Skeletal muscle tissue (tissue), 4 donors: Measurements from ENCODE around the gene KBTBD7. TPM values are rescaled to one million over a fixed set of nuclear protein-coding genes. Genes with fewer than 3 reads are reported as not detected.

ENCODE experiments used
- H3K27ac ChIP-seq: one replicate; pipeline ENCODE4 v1.7.0; 2013; ENCODE audit warnings: mild to moderate bottlenecking, low read depth, low read length, inconsistent platforms
- H3K27me3 ChIP-seq, 3 donors: one replicate each; pipeline ENCODE4 v1.7.0; 2013; ENCODE audit warnings: low read length in 3 of 3; ENCODE audit not compliant: control insufficient read depth in 3 of 3, insufficient read depth in 3 of 3
- H3K36me3 ChIP-seq, 3 donors: one replicate each; pipeline ENCODE4 v1.7.0; 2013; ENCODE audit warnings: low read length in 3 of 3; ENCODE audit not compliant: control insufficient read depth in 3 of 3, insufficient read depth in 3 of 3
- H3K4me1 ChIP-seq, 3 donors: one replicate each; pipeline ENCODE4 v1.7.0; 2013; ENCODE audit warnings: low read length in 3 of 3, mild to moderate bottlenecking in 3 of 3; ENCODE audit not compliant: control insufficient read depth in 3 of 3, insufficient read depth in 3 of 3
- H3K4me3 ChIP-seq, 3 donors: one replicate each; pipeline ENCODE4 v1.7.0; 2013; ENCODE audit warnings: low read length in 3 of 3
- H3K9ac ChIP-seq, 3 donors: one replicate each; pipeline ENCODE4 v1.7.0; 2013; ENCODE audit warnings: low read length in 3 of 3, mild to moderate bottlenecking in 3 of 3, moderate library complexity in 2 of 3, low read depth in 1 of 3
- H3K9me3 ChIP-seq, 3 donors: one replicate each; pipeline ENCODE4 v1.7.0; 2013; ENCODE audit warnings: low read length in 3 of 3; ENCODE audit not compliant: control insufficient read depth in 3 of 3
- total RNA-seq: library from RNA; depleted of rRNA; stranded (reverse); fragments of >200 nt; gene quantifications from one replicate; pipeline ENCODE4 v1.2.3, GENCODE V29; 2014
- donor health status: Osteomylitis.

The KBTBD7 gene
- total RNA-seq, 1 donor from 2014 or later = 13.6 TPM

DNA sequence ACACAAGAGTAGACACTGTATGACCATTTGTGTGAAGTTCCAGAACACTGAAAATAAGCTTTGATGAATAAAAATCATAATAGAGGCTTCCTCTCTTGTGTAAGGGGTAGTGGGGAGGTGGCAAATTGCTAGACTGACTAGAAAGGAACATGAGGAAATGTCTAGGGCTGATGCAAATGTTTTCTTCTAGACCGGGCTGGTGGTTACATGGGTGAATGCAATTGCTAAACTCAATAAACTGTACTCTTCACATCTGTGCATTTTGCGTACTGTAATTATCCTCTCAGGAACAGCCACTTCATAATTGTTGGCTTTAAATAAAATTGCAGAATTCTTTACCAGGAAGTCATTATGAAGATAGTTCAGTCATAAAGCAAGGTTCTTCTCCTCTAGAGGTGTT, 5.2 kb upstream of the KBTBD7 start:
- H3K4me1 ChIP-seq = no peaks in the 10 kb centered on the region
- no peaks in the 10 kb centered on the region for H3K9me3 ChIP-seq
- H3K4me3 ChIP-seq = no peak overlapping the region
- no peaks in the 10 kb centered on the region for H3K27me3 ChIP-seq
- H3K27ac ChIP-seq = no peak overlapping the region
- H3K9ac ChIP-seq = no peak overlapping the region
- H3K36me3 ChIP-seq = no peaks in the 10 kb centered on the region

DNA sequence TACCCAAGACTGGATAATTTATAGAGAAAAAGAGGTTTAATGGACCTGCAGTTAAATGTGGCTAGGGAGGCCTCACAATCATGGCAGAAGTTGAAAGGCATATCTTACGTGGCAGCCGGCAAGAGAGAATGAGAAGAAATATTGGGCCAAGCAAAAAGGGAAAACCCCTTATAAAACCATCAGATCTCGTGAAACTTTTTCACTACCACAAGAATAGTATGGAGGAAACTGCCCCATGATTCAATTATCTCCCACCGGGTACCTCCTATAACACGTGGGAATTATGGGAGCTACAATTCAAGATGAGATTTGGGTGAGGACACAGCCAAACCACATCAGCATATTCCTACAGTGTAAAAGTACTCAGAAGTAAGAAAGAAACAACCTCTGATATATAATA, 4.7 kb upstream of the KBTBD7 start:
- Histone ChIP-seq H3K9ac (no peak overlapping the region), H3K4me1 (peaks cover 0 to 2% (median 0%) of the 10 kb centered on the region in 3 donors), H3K4me3 (no peak overlapping the region), H3K27me3 (no peaks in the 10 kb centered on the region), H3K9me3 (no peaks in the 10 kb centered on the region), H3K36me3 (no peaks in the 10 kb centered on the region), H3K27ac (no peak overlapping the region)

DNA sequence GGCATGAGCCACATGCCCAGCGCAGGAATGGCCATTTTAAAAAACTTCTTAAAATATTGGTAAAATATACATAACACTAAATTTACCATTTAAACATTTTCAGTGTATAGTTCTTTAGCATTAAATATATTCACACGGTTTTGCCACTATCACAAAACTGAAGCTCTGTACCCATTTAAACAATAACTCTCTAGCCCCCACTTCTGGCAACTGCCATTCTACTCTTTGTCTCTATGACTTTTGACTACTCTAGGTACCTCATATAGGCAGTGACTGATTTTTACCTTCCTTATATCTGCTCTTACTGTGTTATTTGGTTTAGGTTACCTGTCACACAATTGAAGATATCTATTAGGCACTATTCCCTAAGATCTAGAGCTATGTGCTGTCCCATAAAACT, 2.3 kb upstream of the KBTBD7 start:
- H3K36me3 ChIP-seq = peaks cover 0 to 5% (median 0%) of the 10 kb centered on the region in 3 donors
- no peaks in the 10 kb centered on the region for H3K9me3 ChIP-seq
- H3K27ac ChIP-seq = no peak overlapping the region
- no peak overlapping the region for H3K4me3 ChIP-seq
- H3K4me1 ChIP-seq = peaks cover 14 to 25% (median 15%) of the 10 kb centered on the region in 3 donors
- no peak overlapping the region for H3K9ac ChIP-seq
- no peaks in the 10 kb centered on the region for H3K27me3 ChIP-seq

DNA sequence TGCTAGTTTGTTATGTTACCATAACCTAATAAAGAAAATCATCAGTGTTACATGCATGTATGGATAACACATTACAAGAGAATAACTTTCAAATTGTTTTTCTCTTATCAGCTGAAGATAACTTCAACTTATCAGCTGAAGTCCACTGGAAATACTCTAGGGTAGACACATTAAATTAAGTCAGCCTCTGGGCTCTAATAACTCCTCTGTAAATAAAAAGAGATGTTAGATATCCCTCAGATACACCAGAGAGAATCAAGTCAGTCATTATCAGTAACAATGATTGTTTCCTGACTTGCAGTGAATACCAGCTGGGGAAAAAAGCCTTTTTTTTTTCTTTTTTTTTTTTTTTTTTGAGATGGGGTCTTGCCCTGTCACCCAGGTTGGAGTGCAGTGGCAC, 1.6 kb upstream of the KBTBD7 start:
- Histone ChIP-seq H3K36me3 (peaks cover 0 to 5% (median 0%) of the 10 kb centered on the region in 3 donors), H3K9ac (no peak overlapping the region), H3K4me1 (peaks cover 14 to 25% (median 17%) of the 10 kb centered on the region in 3 donors), H3K27me3 (no peaks in the 10 kb centered on the region), H3K27ac (no peak overlapping the region), H3K9me3 (no peaks in the 10 kb centered on the region), H3K4me3 (no peak overlapping the region)

DNA sequence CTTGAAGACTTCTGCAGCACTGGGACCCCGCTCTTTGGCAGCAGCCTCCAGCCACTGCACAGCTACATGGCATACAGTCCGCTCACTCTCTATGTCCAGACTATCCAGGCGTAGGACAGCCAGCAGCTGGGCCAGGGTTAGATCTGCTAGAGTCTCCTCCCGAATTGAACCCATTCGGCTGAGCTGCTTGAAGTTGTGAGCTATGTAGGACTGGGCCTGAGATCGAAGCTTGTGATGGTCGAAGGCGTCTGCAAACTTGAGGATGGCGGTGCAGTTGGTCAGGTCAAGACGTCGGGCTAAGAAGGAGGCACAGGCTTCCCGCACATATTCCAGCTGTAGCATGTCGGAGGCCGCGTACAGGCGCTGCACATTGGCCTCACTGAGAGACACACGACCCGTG, 900 bp downstream of the KBTBD7 start:
- Histone ChIP-seq H3K9me3 (no peaks in the 10 kb centered on the region), H3K27ac (no peak overlapping the region), H3K36me3 (peaks cover 0 to 5% (median 0%) of the 10 kb centered on the region in 3 donors), H3K4me3 (peak overlapping the region; percentile 89 to 93 (median 92)), H3K9ac (peak overlapping the region in 2 of 3 donors; percentile 88 to 91), H3K27me3 (no peaks in the 10 kb centered on the region), H3K4me1 (peaks cover 14 to 25% (median 22%) of the 10 kb centered on the region in 3 donors)

DNA sequence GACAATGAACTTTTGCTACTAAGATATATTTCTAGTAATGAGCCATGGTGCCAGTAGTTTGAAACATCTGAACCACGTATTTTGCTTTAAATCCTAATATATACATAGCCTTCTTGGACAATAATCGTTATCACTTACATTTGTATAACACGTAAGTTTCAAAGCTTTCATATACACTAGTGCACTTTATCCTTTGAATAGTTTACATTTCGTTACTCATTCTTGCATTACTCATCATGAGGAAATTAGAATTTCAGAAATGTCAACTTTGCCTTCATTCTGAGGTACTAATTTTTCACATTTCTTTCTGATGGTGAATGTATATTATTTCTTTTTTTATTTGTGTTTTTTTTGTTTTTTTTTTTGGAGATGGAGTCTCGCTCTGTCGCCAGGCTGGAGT, 5.8 kb downstream of the KBTBD7 start:
- no peak overlapping the region for H3K4me3 ChIP-seq
- no peaks in the 10 kb centered on the region for H3K27me3 ChIP-seq
- H3K9me3 ChIP-seq = no peaks in the 10 kb centered on the region
- H3K4me1 ChIP-seq = peaks cover 14 to 22% (median 18%) of the 10 kb centered on the region in 3 donors
- H3K27ac ChIP-seq = no peak overlapping the region
- peaks cover 0 to 5% (median 0%) of the 10 kb centered on the region in 3 donors for H3K36me3 ChIP-seq
- no peak overlapping the region for H3K9ac ChIP-seq

DNA sequence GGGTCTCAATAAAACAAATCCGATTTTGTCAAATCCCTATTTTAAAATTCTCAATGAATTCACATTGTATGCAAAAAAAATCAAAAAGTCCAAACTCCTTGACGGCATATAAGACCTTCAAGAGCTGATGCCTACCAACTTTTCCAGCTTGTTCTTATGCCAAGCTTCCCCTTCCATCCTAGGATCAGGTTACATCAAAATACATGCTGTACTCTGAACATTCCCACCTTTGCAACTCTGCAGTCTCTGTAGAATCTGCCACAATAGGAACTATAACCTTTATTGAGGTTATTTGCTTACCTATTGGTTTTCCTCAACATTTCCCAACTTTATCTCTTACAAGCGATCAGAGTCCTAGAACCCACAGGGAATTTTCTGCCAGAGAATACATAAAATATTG, 7.9 kb downstream of the KBTBD7 start:
- Histone ChIP-seq H3K4me3 (no peak overlapping the region), H3K27me3 (no peaks in the 10 kb centered on the region), H3K4me1 (peaks cover 0 to 7% (median 0%) of the 10 kb centered on the region in 3 donors), H3K27ac (no peak overlapping the region), H3K9me3 (no peaks in the 10 kb centered on the region), H3K36me3 (no peaks in the 10 kb centered on the region), H3K9ac (no peak overlapping the region)

DNA sequence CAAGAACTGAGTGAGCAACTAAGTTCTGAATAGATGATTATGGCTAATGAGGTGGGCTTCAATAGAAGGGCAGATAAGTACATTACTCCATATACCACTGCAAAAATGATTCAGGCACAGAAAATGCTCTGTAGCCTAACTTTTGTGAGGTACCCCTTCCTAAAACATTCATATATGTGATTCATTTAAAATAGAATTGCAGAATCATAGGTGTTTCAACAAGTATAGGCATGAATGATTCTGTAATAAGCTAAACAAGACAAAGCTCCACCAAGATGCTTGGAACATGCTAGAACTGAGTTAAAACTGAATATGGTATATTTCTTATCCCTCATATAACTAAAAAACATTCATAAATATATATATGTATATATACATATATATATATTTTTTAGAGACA, 12.1 kb downstream of the KBTBD7 start:
- H3K9ac ChIP-seq = no peak overlapping the region
- H3K4me3 ChIP-seq = no peak overlapping the region
- H3K27me3 ChIP-seq = no peaks in the 10 kb centered on the region
- H3K4me1 ChIP-seq = no peaks in the 10 kb centered on the region
- no peaks in the 10 kb centered on the region for H3K36me3 ChIP-seq
- H3K9me3 ChIP-seq = no peaks in the 10 kb centered on the region
- no peak overlapping the region for H3K27ac ChIP-seq

DNA sequence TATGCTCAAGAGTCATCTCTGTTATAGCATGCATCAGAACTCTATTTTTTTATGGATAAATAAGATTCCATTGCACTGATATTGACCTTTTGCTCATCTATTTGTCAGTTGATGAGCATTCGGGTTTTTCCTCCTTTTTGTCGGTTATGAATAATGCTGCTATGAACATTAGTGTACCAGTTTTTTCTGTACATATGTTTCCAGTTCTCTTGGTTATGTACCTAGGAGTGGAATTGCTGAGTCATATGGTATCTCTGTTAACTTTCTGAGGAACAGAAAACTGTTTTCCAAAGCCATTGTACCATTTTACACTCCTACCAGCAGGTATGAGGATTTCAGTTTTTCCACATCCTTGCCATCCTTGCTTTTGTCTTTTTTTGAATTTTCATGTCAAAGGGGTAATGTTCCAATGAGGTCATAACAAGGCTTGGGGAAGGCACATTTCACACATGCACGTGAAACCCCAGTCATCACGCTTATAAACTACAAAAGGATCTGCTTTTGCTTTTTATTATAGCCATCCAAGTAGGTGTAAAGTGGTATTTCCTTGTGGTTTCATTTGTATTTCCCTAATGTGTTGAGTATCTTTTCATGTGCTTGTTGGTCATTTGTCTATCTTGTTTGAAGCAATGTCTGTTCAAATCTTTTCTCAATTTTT, 14.6 kb downstream of the KBTBD7 start:
- Histone ChIP-seq H3K36me3 (no peaks in the 10 kb centered on the region), H3K27ac (no peak overlapping the region), H3K9ac (no peak overlapping the region), H3K27me3 (no peaks in the 10 kb centered on the region), H3K4me1 (no peaks in the 10 kb centered on the region), H3K4me3 (no peak overlapping the region), H3K9me3 (no peaks in the 10 kb centered on the region)

DNA sequence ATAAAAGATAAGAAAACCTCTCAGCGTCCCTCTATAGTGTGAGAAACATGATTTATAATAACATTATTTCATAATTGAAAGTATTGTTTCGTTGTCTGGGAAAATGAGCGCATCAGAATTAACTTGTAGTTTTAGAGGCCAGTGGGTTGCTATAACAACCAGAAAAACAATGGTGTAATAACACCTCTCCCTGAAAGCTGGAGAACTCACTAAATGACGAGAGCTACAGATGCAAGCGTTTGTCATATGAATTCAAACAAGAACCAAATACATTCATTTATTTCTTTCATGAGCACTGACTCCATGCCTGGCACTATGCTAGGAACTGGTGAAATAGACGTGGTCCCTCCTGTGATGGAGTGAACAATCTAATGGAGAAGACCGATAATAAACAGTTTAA, 16.3 kb downstream of the KBTBD7 start:
- Histone ChIP-seq H3K9me3 (no peaks in the 10 kb centered on the region), H3K36me3 (no peaks in the 10 kb centered on the region), H3K4me3 (no peak overlapping the region), H3K27me3 (no peaks in the 10 kb centered on the region), H3K9ac (no peak overlapping the region), H3K27ac (no peak overlapping the region), H3K4me1 (no peaks in the 10 kb centered on the region)
